ENCODE results near the gene TLE5. TPM values are rescaled to one million over a fixed set of nuclear protein-coding genes. Genes with fewer than 3 reads are reported as not detected.

The TLE5 gene
- total RNA-seq, 1 donor from 2014 or later: 170 TPM

Other genes with a start within 250 kb of the TLE5 start
- 3.3 and 7.7 TPM in 2 replicates for gene ZNF554, start 242.6 kb downstream of the TLE5 start, total RNA-seq
- gene ZNF555, start 221.0 kb downstream of the TLE5 start, total RNA-seq: 8.7 and 18.3 TPM in 2 replicates
- 0.94 and 1.0 TPM in 2 replicates for gene ZNF556, start 195.2 kb downstream of the TLE5 start, total RNA-seq
- 9.4 and 10.6 TPM in 2 replicates for gene ZNF57, start 161.6 kb downstream of the TLE5 start, total RNA-seq
- 3.3 and 7.0 TPM in 2 replicates for gene ZNF77, start 117.5 kb downstream of the TLE5 start, total RNA-seq
- 0.69 and 1.6 TPM in 2 replicates for gene TLE6, start 84.9 kb downstream of the TLE5 start, total RNA-seq
- 15.0 and 15.8 TPM in 2 replicates for gene TLE2, start 33.2 kb downstream of the TLE5 start, total RNA-seq
- 76.2 and 80.7 TPM in 2 replicates for gene GNA11, start 31.9 kb upstream of the TLE5 start, total RNA-seq
- gene GNA15, start 73.5 kb upstream of the TLE5 start, total RNA-seq: 2.1 TPM in 1 of 2 replicates, not detected in the other
- gene S1PR4, start 116.3 kb upstream of the TLE5 start, total RNA-seq: 0.10 TPM in 1 of 2 replicates, not detected in the other
- gene NCLN, start 123.4 kb upstream of the TLE5 start, total RNA-seq: 39.4 and 72.6 TPM in 2 replicates
- 0.20 TPM in 1 of 2 replicates, not detected in the other for gene CELF5, start 162.2 kb upstream of the TLE5 start, total RNA-seq